HepG2 (cell line): ENCODE data around the gene CHPF. TPM values are rescaled to one million over a fixed set of nuclear protein-coding genes. Genes with fewer than 3 reads are reported as not detected.

Source experiments
- ATF1 ChIP-seq: IDR thresholded peaks from 2 replicates; pipeline ENCODE4 v1.6.1; 2016; ENCODE audit warnings: mild to moderate bottlenecking, control low read depth
- CHD2 ChIP-seq: IDR thresholded peaks from 2 replicates; pipeline ENCODE4 v1.6.1; 2011; ENCODE audit warnings: low read depth, low read length, improper control_type of control experiment
- GATAD1 ChIP-seq: IDR thresholded peaks from 2 replicates; pipeline ENCODE4 v1.6.1; 2016; ENCODE audit warnings: missing genetic modification reagents, missing compliant biosample characterization
- GMEB2 ChIP-seq: IDR thresholded peaks from 2 replicates; pipeline ENCODE4 v1.6.1; 2016; ENCODE audit warnings: missing biosample characterization, missing genetic modification reagents, low read depth
- HBP1 ChIP-seq: IDR thresholded peaks from 2 replicates; pipeline ENCODE4 v1.6.1; 2016; ENCODE audit warnings: low read depth, control low read depth
- HDAC1 ChIP-seq: sonication (generic); formaldehyde crosslinking; IDR thresholded peaks from 2 replicates; pipeline ENCODE4 v1.5.1; 2020; ENCODE audit warnings: mild to moderate bottlenecking, missing genetic modification reagents
- HNF1B ChIP-seq: sonication (generic); formaldehyde crosslinking; IDR thresholded peaks from 2 replicates; pipeline ENCODE4 v1.5.1; 2020; ENCODE audit warnings: mild to moderate bottlenecking, moderate library complexity, missing genetic modification reagents
- KMT2B ChIP-seq: IDR thresholded peaks from 2 replicates; pipeline ENCODE4 v1.6.1; 2016; ENCODE audit warnings: missing genetic modification reagents, missing compliant biosample characterization
- MLX ChIP-seq: IDR thresholded peaks from 2 replicates; pipeline ENCODE4 v1.6.1; 2016
- MZF1 ChIP-seq: sonication (generic); formaldehyde crosslinking; IDR thresholded peaks from 2 replicates; pipeline ENCODE4 v1.8.1; 2023; ENCODE audit warnings: mild to moderate bottlenecking, missing genetic modification reagents, borderline replicate concordance
- SUZ12 ChIP-seq: fragments of 150-350 bp; IDR thresholded peaks from 2 replicates; pipeline ENCODE4 v1.6.1; 2014; ENCODE audit warnings: low read depth, low read length
- ZNF431 ChIP-seq: sonication (generic); formaldehyde crosslinking; IDR thresholded peaks from 2 replicates; pipeline ENCODE4 v1.9.0; 2022; ENCODE audit warnings: missing genetic modification reagents, low read depth, mild to moderate bottlenecking, borderline replicate concordance
- ZNF558 ChIP-seq: sonication (generic); formaldehyde crosslinking; IDR thresholded peaks from 2 replicates; pipeline ENCODE4 v1.9.0; 2022; ENCODE audit warnings: mild to moderate bottlenecking, missing genetic modification reagents, borderline replicate concordance
- ZNF674 ChIP-seq: sonication (generic); formaldehyde crosslinking; IDR thresholded peaks from 2 replicates; pipeline ENCODE4 v1.5.0; 2020; ENCODE audit warnings: low read depth, mild to moderate bottlenecking, missing genetic modification reagents
- ZNF839 ChIP-seq: sonication (generic); formaldehyde crosslinking; IDR thresholded peaks from 2 replicates; pipeline ENCODE4 v1.4.0; 2020; ENCODE audit warnings: missing genetic modification reagents, mild to moderate bottlenecking, borderline replicate concordance
- polyA plus RNA-seq, 8 experiments: library from polyadenylated mRNA; depleted of rRNA in 3 of 8; stranded (reverse) in 7 of 8; unstranded in 1 of 8; fragments of >200 nt; fragmentation: Illumina TruSeq in 4 of 8; extraction: Trizol in 4 of 8; gene quantifications; 2 replicates each; pipeline versions ENCODE4 v1.2.1 to v1.2.3, GENCODE V29; 2011 to 2016; ENCODE audit warnings: low read depth in 4 of 8, missing spikeins in 1 of 8, mixed read lengths in 1 of 8; ENCODE audit not compliant: insufficient read depth in 1 of 8
- total RNA-seq, 5 experiments: library from RNA; depleted of rRNA; stranded (reverse); fragments of >200 nt; fragmentation: Illumina TruSeq; extraction: Trizol; gene quantifications; 2 replicates each; pipeline ENCODE4 v1.2.3, GENCODE V29; 2016; ENCODE audit warnings: low read depth in 1 of 5
- TF ChIP-seq, protein P1 (sequence below): sonication (generic); formaldehyde crosslinking; IDR thresholded peaks from 2 replicates; pipeline ENCODE4 v1.5.0; 2020; ENCODE audit warnings: mild to moderate bottlenecking, missing genetic modification reagents, borderline replicate concordance
- TF ChIP-seq, protein P2 (sequence below): sonication (generic); formaldehyde crosslinking; IDR thresholded peaks from 2 replicates; pipeline ENCODE4 v1.5.1; 2020; ENCODE audit warnings: missing genetic modification reagents, mild to moderate bottlenecking, borderline replicate concordance

The CHPF gene
- total and polyA plus RNA-seq, 2 of the 13 experiments (the other 11 are each of a cell fraction or from before 2014, with no cell fraction given), result 79.6 to 111 TPM

- TF ChIP-seq GMEB2 (CRISPR knock-in tag) (no peak), KMT2B (no peak; the same call in 1 of the 2 replicates), HDAC1 (0 out of 2 replicates have a peak, but pooled peaks have one; percentile 15), SUZ12 (no peak), GATAD1 (no peak), ZNF431 (CRISPR knock-in tag) (no peak), ZNF674 (CRISPR knock-in tag) (0 out of 2 replicates have a peak, but pooled peaks have one; percentile 83), MLX (CRISPR knock-in tag) (no peak), ZNF839 (no peak; the same call in 1 of the 2 replicates), HNF1B (CRISPR knock-in tag) (no peak), CHD2 (no peak), MZF1 (CRISPR knock-in tag) (no peak), HBP1 (CRISPR knock-in tag) (no peak; the same call in 1 of the 2 replicates), ATF1 (CRISPR knock-in tag) (no peak), ZNF558 (CRISPR knock-in tag) (no peak)
- TF ChIP-seq, protein P1, sequence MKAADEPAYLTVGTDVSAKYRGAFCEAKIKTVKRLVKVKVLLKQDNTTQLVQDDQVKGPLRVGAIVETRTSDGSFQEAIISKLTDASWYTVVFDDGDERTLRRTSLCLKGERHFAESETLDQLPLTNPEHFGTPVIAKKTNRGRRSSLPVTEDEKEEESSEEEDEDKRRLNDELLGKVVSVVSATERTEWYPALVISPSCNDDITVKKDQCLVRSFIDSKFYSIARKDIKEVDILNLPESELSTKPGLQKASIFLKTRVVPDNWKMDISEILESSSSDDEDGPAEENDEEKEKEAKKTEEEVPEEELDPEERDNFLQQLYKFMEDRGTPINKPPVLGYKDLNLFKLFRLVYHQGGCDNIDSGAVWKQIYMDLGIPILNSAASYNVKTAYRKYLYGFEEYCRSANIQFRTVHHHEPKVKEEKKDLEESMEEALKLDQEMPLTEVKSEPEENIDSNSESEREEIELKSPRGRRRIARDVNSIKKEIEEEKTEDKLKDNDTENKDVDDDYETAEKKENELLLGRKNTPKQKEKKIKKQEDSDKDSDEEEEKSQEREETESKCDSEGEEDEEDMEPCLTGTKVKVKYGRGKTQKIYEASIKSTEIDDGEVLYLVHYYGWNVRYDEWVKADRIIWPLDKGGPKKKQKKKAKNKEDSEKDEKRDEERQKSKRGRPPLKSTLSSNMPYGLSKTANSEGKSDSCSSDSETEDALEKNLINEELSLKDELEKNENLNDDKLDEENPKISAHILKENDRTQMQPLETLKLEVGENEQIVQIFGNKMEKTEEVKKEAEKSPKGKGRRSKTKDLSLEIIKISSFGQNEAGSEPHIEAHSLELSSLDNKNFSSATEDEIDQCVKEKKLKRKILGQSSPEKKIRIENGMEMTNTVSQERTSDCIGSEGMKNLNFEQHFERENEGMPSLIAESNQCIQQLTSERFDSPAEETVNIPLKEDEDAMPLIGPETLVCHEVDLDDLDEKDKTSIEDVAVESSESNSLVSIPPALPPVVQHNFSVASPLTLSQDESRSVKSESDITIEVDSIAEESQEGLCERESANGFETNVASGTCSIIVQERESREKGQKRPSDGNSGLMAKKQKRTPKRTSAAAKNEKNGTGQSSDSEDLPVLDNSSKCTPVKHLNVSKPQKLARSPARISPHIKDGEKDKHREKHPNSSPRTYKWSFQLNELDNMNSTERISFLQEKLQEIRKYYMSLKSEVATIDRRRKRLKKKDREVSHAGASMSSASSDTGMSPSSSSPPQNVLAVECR (CRISPR knock-in tag), result no peak; the same call in 1 of the 2 replicates
- TF ChIP-seq, protein P2, sequence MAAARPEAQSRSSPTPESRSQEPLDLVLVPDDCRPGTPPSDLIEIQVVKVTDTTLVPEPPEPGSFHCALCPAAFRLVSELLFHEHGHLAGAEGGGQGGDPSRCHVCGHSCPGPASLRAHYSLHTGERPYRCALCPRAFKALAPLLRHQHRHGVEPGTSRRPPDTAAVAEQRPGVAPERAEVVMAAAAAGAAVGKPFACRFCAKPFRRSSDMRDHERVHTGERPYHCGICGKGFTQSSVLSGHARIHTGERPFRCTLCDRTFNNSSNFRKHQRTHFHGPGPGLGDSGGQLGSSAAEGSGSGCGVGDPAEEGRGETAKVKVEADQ (CRISPR knock-in tag), result no peak; the same call in 1 of the 2 replicates
Measured at GRCh38 chr2:219542931-219543595, 546 bp downstream of the CHPF start (continued).
